B cell (primary cell): ENCODE results near the gene C8A. TPM values are rescaled to one million over a fixed set of nuclear protein-coding genes. Genes with fewer than 3 reads are reported as not detected.

ENCODE experiments used
- ATAC-seq: fragments of 200-7000 bp; cut with Tn5 transposase; one replicate; pipeline ENCODE4 v1.10.0; 2021; ENCODE audit warnings: low read depth, mild to moderate bottlenecking, moderate number of reproducible peaks, moderate library complexity
- CTCF ChIA-PET: fragments of 350-600 bp; sonication (Branson Sonifier 250); formaldehyde crosslinking; loops from one replicate; lab custom pipeline; 2021; ENCODE audit warnings: antibody characterized with exemption, inconsistent platforms; lab: Charles Lee
- POLR2A ChIA-PET: fragments of 350-600 bp; sonication (Branson Sonifier 250); formaldehyde crosslinking; loops from one replicate; lab custom pipeline; 2021; ENCODE audit warnings: antibody characterized with exemption; lab: Charles Lee
- DNase-seq: peaks from one replicate; pipeline ENCODE4 v3.0.0; 2013
- H2AFZ ChIP-seq: 2 replicates; pipeline ENCODE4 v1.6.1; 2012; ENCODE audit warnings: mild to moderate bottlenecking, low read depth, low read length; ENCODE audit not compliant: insufficient read depth, poor library complexity, severe bottlenecking
- H3K27ac ChIP-seq, 2 donors: 1 replicate in 1 of 2; 2 replicates in 1 of 2; pipeline ENCODE4 v1.5.1; 2012 to 2013; ENCODE audit warnings: low read length in 2 of 2, mild to moderate bottlenecking in 2 of 2, moderate library complexity in 1 of 2
- H3K27me3 ChIP-seq, 4 experiments: fragments of 200-600 bp in 1 of 4; sonication (generic) in 1 of 4; replicated peaks in 1 of 4; 1 replicate in 2 of 4; 2 replicates in 2 of 4; pipeline versions ENCODE4 v1.6.1 to v1.7.0; 2013 to 2016; ENCODE audit warnings: low read length in 3 of 4, mild to moderate bottlenecking in 2 of 4, mixed read lengths in 1 of 4, moderate library complexity in 1 of 4; ENCODE audit not compliant: insufficient read depth in 4 of 4, control insufficient read depth in 3 of 4; ENCODE audit errors: control extremely low read depth in 1 of 4
- H3K36me3 ChIP-seq, 2 experiments: replicated peaks in 1 of 2; 1 replicate in 1 of 2; 2 replicates in 1 of 2; pipeline versions ENCODE4 v1.6.1 to v1.7.1; 2013; ENCODE audit warnings: low read length in 1 of 2; ENCODE audit not compliant: insufficient read depth in 2 of 2, control insufficient read depth in 1 of 2; ENCODE audit errors: control extremely low read depth in 1 of 2, extremely low read depth in 1 of 2
- H3K4me1 ChIP-seq, 2 donors: fragments of 200-600 bp in 1 of 2; sonication (generic) in 1 of 2; 1 replicate in 1 of 2; 2 replicates in 1 of 2; pipeline versions ENCODE4 v1.5.1 to v1.6.1; 2013 to 2017; ENCODE audit warnings: low read length in 2 of 2; ENCODE audit not compliant: control insufficient read depth in 2 of 2, insufficient read depth in 2 of 2
- H3K4me2 ChIP-seq: replicated peaks from 2 replicates; pipeline ENCODE3; 2012; ENCODE audit warnings: mild to moderate bottlenecking, low read depth, low read length; ENCODE audit not compliant: poor library complexity, severe bottlenecking
- H3K4me3 ChIP-seq, 5 experiments: fragments of 200-600 bp in 1 of 5; sonication (generic) in 1 of 5; 1 replicate in 3 of 5; 2 replicates in 2 of 5; pipeline versions ENCODE4 v1.5.1 to v1.7.0; 2011 to 2016; ENCODE audit warnings: low read length in 4 of 5, mild to moderate bottlenecking in 4 of 5, low read depth in 2 of 5, control low read depth in 1 of 5, moderate library complexity in 1 of 5; ENCODE audit not compliant: insufficient read depth in 1 of 5; ENCODE audit errors: control extremely low read depth in 1 of 5, extremely low read depth in 1 of 5
- H3K79me2 ChIP-seq: fragments of 200-600 bp; sonication (generic); one replicate; pipeline ENCODE4 v1.6.0; 2016; ENCODE audit warnings: low read length; ENCODE audit not compliant: control insufficient read depth, insufficient read depth
- H3K9ac ChIP-seq: fragments of 200-600 bp; sonication (generic); 2 replicates; pipeline ENCODE4 v1.6.1; 2017; ENCODE audit warnings: mild to moderate bottlenecking, low read length, moderate library complexity
- H3K9me3 ChIP-seq, 3 donors: one replicate each; pipeline versions ENCODE4 v1.6.1 to v1.7.1; 2013; ENCODE audit warnings: low read length in 2 of 3; ENCODE audit not compliant: control insufficient read depth in 2 of 3, insufficient read depth in 1 of 3; ENCODE audit errors: control extremely low read depth in 1 of 3
- H4K20me1 ChIP-seq: 2 replicates; pipeline ENCODE4 v1.6.0; 2012; ENCODE audit warnings: mild to moderate bottlenecking, low read length; ENCODE audit not compliant: insufficient read depth, control insufficient read depth, poor library complexity, severe bottlenecking
- H3K27ac Mint-ChIP-seq: one replicate; pipeline ENCODE4 v1.8.0; 2021; ENCODE audit warnings: mixed read lengths
- H3K27me3 Mint-ChIP-seq: one replicate; pipeline ENCODE4 v1.8.0; 2021; ENCODE audit warnings: mixed read lengths
- H3K4me1 Mint-ChIP-seq: one replicate; pipeline ENCODE4 v1.8.0; 2021; ENCODE audit warnings: mixed read lengths
- H3K4me3 Mint-ChIP-seq: one replicate; pipeline ENCODE4 v1.8.0; 2021; ENCODE audit warnings: mixed read lengths
- H3K9me3 Mint-ChIP-seq: one replicate; pipeline ENCODE4 v1.8.0; 2022; ENCODE audit warnings: mixed read lengths; ENCODE audit not compliant: insufficient read depth
- EZH2 ChIP-seq: IDR thresholded peaks from 2 replicates; pipeline ENCODE4 v1.6.1; 2012; ENCODE audit warnings: borderline replicate concordance, low read depth, mild to moderate bottlenecking, moderate library complexity, low read length; ENCODE audit not compliant: insufficient read depth, poor library complexity, severe bottlenecking
- WGBS: methylation state at CpG from one replicate; pipeline ENCODE4 v1.1.5; 2013; ENCODE audit warnings: missing lambda C conversion rate; ENCODE audit not compliant: insufficient coverage; 5-methylcytosine and 5-hydroxymethylcytosine counted together
- intact Hi-C: fragments of 100-400 bp; cut with micrococcal nuclease; formaldehyde crosslinking; loops from one replicate; pipeline ENCODE4 v1.10.0; 2022
- polyA plus RNA-seq: library from polyadenylated mRNA; depleted of rRNA; stranded (reverse); fragments of >200 nt; gene quantifications from 2 replicates; pipeline ENCODE4 v1.2.3, GENCODE V29; 2012
- total RNA-seq, 2 donors: library from RNA; stranded (reverse); fragments of 120-200 nt in 1 of 2; gene quantifications; 1 replicate in 1 of 2; 2 replicates in 1 of 2; pipeline versions ENCODE4 v1.2.3 to v1.2.4, GENCODE V29; 2013 to 2022
- TF ChIP-seq, protein P1 (sequence below): fragments of 200-600 bp; IDR thresholded peaks from one replicate; pipeline ENCODE4 v1.8.0; 2022; ENCODE audit warnings: antibody characterized with exemption, mild to moderate bottlenecking

Gene C8A
- total and polyA plus RNA-seq, 2 donors (not counting 1 experiment from before 2014, with no cell fraction given) = not detected

- no peak overlapping the region for H2AFZ ChIP-seq
- WGBS = 100% methylated on average over 1 of the region's 4 CpGs
- no peak for TF ChIP-seq EZH2
- TF ChIP-seq, protein P1, sequence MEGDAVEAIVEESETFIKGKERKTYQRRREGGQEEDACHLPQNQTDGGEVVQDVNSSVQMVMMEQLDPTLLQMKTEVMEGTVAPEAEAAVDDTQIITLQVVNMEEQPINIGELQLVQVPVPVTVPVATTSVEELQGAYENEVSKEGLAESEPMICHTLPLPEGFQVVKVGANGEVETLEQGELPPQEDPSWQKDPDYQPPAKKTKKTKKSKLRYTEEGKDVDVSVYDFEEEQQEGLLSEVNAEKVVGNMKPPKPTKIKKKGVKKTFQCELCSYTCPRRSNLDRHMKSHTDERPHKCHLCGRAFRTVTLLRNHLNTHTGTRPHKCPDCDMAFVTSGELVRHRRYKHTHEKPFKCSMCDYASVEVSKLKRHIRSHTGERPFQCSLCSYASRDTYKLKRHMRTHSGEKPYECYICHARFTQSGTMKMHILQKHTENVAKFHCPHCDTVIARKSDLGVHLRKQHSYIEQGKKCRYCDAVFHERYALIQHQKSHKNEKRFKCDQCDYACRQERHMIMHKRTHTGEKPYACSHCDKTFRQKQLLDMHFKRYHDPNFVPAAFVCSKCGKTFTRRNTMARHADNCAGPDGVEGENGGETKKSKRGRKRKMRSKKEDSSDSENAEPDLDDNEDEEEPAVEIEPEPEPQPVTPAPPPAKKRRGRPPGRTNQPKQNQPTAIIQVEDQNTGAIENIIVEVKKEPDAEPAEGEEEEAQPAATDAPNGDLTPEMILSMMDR = no peak
- H3K27ac ChIP-seq = no peak overlapping the region
- no peaks in the 10 kb centered on the region for H4K20me1 ChIP-seq
- ChIA-PET POLR2A (no interaction called here), CTCF (interaction anchor here (0.7 to 1.0 kb wide), 3 partner anchors 21 to 1686 kb away, joined by 3 to 4 read pairs (median 3); no protein-coding TSS in a partner anchor)
- H3K27ac Mint-ChIP-seq = no peak overlapping the region
- H3K9ac ChIP-seq = no peak overlapping the region
- H3K27me3 Mint-ChIP-seq = peaks cover 28% of the 10 kb centered on the region
- intact Hi-C loops = no loop called here
- H3K4me1 ChIP-seq = no peaks in the 10 kb centered on the region
- H3K4me1 Mint-ChIP-seq = peaks cover 2% of the 10 kb centered on the region
- H3K9me3 ChIP-seq = no peaks in the 10 kb centered on the region
- H3K4me3 Mint-ChIP-seq = no peak overlapping the region
- H3K27me3 ChIP-seq = peaks cover 0 to 6% (median 0%) of the 10 kb centered on the region in 4 experiments
- ATAC-seq = no peak
- no peaks in the 10 kb centered on the region for H3K9me3 Mint-ChIP-seq
- no peaks in the 10 kb centered on the region for H3K36me3 ChIP-seq
- DNase-seq = no peak
- H3K79me2 ChIP-seq = no peaks in the 10 kb centered on the region
- H3K4me3 ChIP-seq = no peak overlapping the region
- no peak overlapping the region for H3K4me2 ChIP-seq
Observed at GRCh38 chr1:56830052-56830451, 24.5 kb upstream of the C8A start.

GRCh38 chr1:56831871-56832693, 22.5 kb upstream of the C8A start:
- intact Hi-C loops = no loop called here
- Histone ChIP-seq H3K36me3 (no peaks in the 10 kb centered on the region), H3K4me2 (peak overlapping the region; percentile 18), H3K9me3 (no peaks in the 10 kb centered on the region), H2AFZ (no peak overlapping the region), H3K9ac (no peak overlapping the region), H3K79me2 (no peaks in the 10 kb centered on the region), H3K4me1 (no peaks in the 10 kb centered on the region), H4K20me1 (no peaks in the 10 kb centered on the region), H3K27me3 (no peaks in the 10 kb centered on the region), H3K27ac (no peak overlapping the region), H3K4me3 (no peak overlapping the region)
- peak; percentile 74 for DNase-seq
- Mint-ChIP-seq H3K27ac (no peak overlapping the region), H3K27me3 (peaks cover 25% of the 10 kb centered on the region), H3K4me3 (no peak overlapping the region), H3K4me1 (peaks cover 2% of the 10 kb centered on the region), H3K9me3 (no peaks in the 10 kb centered on the region)
- TF ChIP-seq, protein P1 = peak; percentile 98
- TF ChIP-seq EZH2 = no peak
- WGBS = 20% methylated on average over 1 of the region's 8 CpGs
- CTCF ChIA-PET = interaction anchor here (0.6 to 4.7 kb wide), 23 partner anchors 11 to 1827 kb away, joined by 3 to 36 read pairs (median 3); partner anchors contain the start of genes FYB2 and OMA1
- ATAC-seq = peak; percentile 62
- POLR2A ChIA-PET = interaction anchor here (0.6 to 1.0 kb wide), 3 partner anchors 1708 to 1877 kb away, joined by 3 to 9 read pairs (median 5); partner anchors contain the start of gene OMA1
